ENCODE measurements around the gene KCNQ1. TPM values are rescaled to one million over a fixed set of nuclear protein-coding genes. Genes with fewer than 3 reads are reported as not detected.

Gene KCNQ1
- polyA plus RNA-seq, 1 donor from 2014 or later = not detected

DNA sequence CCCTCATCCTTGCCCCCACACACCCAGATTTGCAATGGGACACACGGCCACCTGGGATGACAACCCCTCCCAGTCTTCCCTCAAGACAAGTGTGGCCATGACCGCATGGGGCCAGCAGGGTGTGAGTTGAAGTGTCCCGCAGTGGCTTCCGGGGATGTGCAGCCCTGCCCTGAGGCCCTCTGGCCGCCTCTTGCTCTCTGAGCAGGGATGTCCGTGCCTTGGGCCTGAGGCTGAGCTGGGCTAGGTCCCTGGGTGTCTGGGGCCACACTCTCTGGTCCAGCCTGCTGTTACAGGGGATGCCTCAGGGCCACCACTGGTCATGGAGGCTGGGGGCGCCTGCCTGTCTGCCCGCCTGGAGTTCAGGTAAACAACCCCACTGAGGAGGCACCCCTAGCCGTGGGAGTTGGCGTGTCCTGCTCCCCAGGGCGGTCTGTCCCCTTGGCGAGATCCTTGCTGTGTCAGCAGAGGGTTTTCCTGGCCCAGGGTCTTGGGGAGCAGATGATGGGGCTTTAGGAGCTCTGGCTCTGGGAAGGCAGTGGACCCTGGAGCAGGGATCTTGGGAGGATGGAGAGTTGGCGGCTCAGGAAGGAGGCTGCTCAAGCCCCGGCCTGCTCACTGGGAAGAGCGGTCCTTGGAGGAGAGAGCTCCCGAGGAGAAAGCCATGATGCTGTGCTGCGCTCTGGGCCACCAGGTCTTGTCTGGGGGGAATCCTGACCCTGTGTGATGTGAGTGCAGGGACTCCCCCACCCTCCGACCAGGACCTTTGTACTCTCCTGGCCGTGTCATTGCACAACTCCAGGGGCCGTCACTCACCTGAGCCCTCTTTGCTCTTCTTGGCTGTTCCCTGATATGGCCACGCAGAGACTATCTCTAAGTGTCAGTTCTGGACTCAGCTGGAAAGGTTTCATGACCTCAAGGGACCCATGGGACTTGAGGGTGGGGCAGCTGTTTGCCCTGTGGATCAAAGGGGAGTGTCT lies 67.9 kb downstream of the KCNQ1 start:
- H3K27ac ChIP-seq (ENCODE audit: low read length) = no peak overlapping the region
- no peaks in the 10 kb centered on the region for H3K9me3 ChIP-seq (ENCODE audit: low read length)
- no peak overlapping the region for H3K4me3 ChIP-seq (ENCODE audit: low read length)
- no peaks in the 10 kb centered on the region for H3K36me3 ChIP-seq (ENCODE audit: insufficient read depth, low read length)
- no peak overlapping the region for H2AFZ ChIP-seq (ENCODE audit: low read depth, low read length)
- no peak overlapping the region for H3K4me2 ChIP-seq (ENCODE audit: low read length)
- no peaks in the 10 kb centered on the region for H3K27me3 ChIP-seq (ENCODE audit: insufficient read depth, low read depth, low read length)
- no peaks in the 10 kb centered on the region for H3K9me2 ChIP-seq (ENCODE audit: insufficient read depth, low read length)
- no peaks in the 10 kb centered on the region for H4K20me1 ChIP-seq (ENCODE audit: insufficient read depth)
- TF ChIP-seq SMC3 (conservative IDR thresholded peaks at IDR 0.05; ENCODE audit: poor library complexity) = no peak
- no peak for TF ChIP-seq POLR2AphosphoS5 (IDR thresholded peaks at IDR 0.05)
- TF ChIP-seq, protein P1, sequence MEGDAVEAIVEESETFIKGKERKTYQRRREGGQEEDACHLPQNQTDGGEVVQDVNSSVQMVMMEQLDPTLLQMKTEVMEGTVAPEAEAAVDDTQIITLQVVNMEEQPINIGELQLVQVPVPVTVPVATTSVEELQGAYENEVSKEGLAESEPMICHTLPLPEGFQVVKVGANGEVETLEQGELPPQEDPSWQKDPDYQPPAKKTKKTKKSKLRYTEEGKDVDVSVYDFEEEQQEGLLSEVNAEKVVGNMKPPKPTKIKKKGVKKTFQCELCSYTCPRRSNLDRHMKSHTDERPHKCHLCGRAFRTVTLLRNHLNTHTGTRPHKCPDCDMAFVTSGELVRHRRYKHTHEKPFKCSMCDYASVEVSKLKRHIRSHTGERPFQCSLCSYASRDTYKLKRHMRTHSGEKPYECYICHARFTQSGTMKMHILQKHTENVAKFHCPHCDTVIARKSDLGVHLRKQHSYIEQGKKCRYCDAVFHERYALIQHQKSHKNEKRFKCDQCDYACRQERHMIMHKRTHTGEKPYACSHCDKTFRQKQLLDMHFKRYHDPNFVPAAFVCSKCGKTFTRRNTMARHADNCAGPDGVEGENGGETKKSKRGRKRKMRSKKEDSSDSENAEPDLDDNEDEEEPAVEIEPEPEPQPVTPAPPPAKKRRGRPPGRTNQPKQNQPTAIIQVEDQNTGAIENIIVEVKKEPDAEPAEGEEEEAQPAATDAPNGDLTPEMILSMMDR (IDR thresholded peaks at IDR 0.05; ENCODE audit: poor library complexity, severe bottlenecking) = no peak
- no peak for TF ChIP-seq EZH2 (IDR thresholded peaks at IDR 0.05; ENCODE audit: borderline replicate concordance, insufficient read depth, low read length, poor library complexity, severe bottlenecking)
- TF ChIP-seq, protein P2, sequence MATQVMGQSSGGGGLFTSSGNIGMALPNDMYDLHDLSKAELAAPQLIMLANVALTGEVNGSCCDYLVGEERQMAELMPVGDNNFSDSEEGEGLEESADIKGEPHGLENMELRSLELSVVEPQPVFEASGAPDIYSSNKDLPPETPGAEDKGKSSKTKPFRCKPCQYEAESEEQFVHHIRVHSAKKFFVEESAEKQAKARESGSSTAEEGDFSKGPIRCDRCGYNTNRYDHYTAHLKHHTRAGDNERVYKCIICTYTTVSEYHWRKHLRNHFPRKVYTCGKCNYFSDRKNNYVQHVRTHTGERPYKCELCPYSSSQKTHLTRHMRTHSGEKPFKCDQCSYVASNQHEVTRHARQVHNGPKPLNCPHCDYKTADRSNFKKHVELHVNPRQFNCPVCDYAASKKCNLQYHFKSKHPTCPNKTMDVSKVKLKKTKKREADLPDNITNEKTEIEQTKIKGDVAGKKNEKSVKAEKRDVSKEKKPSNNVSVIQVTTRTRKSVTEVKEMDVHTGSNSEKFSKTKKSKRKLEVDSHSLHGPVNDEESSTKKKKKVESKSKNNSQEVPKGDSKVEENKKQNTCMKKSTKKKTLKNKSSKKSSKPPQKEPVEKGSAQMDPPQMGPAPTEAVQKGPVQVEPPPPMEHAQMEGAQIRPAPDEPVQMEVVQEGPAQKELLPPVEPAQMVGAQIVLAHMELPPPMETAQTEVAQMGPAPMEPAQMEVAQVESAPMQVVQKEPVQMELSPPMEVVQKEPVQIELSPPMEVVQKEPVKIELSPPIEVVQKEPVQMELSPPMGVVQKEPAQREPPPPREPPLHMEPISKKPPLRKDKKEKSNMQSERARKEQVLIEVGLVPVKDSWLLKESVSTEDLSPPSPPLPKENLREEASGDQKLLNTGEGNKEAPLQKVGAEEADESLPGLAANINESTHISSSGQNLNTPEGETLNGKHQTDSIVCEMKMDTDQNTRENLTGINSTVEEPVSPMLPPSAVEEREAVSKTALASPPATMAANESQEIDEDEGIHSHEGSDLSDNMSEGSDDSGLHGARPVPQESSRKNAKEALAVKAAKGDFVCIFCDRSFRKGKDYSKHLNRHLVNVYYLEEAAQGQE (IDR thresholded peaks at IDR 0.05; ENCODE audit: borderline replicate concordance) = no peak
- TF ChIP-seq RAD21 (conservative IDR thresholded peaks at IDR 0.05) = no peak
- TF ChIP-seq EP300 (conservative IDR thresholded peaks at IDR 0.05; ENCODE audit: poor library complexity, severe bottlenecking) = no peak
- no peak for TF ChIP-seq MXI1 (conservative IDR thresholded peaks at IDR 0.05; ENCODE audit: poor library complexity, severe bottlenecking)
- TF ChIP-seq TAF1 (IDR thresholded peaks at IDR 0.05; ENCODE audit: low read depth) = no peak
- H3K79me2 ChIP-seq (replicated peaks; ENCODE audit: insufficient read depth, low read length) = no peaks in the 10 kb centered on the region
- H3F3A ChIP-seq (ENCODE audit: insufficient read depth, low read length, poor library complexity, severe bottlenecking) = no peaks in the 10 kb centered on the region
- H3K9ac ChIP-seq (ENCODE audit: low read length) = no peak overlapping the region

DNA sequence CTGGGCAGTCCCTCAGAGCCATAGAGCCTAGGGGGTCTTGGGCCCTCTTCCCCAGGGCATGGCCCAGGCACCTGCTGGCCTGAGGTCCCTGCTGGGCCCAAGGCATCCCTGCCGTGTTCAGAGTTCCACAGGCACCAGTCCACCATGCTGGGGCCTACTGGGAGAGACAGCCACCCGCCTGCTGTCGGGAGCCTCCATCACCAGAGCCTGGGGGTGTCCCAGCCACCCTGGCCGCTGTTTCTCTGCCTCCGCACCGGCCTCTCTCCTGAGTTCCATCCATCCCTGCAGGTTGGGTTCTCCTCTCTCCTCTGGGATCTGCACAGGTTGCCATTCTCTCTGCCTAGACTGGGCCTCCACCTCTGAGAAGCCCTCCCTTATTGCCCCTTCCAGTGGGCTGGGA lies 68.6 kb downstream of the KCNQ1 start:
- no peaks in the 10 kb centered on the region for H3K27me3 ChIP-seq (ENCODE audit: insufficient read depth, low read depth, low read length)
- no peaks in the 10 kb centered on the region for H3K79me2 ChIP-seq (replicated peaks; ENCODE audit: insufficient read depth, low read length)
- H3K4me2 ChIP-seq (ENCODE audit: low read length) = no peak overlapping the region
- no peaks in the 10 kb centered on the region for H3K9me3 ChIP-seq (ENCODE audit: low read length)
- no peaks in the 10 kb centered on the region for H3K36me3 ChIP-seq (ENCODE audit: insufficient read depth, low read length)
- no peak overlapping the region for H2AFZ ChIP-seq (ENCODE audit: low read depth, low read length)
- H3K4me3 ChIP-seq (ENCODE audit: low read length) = no peak overlapping the region
- no peak overlapping the region for H3K27ac ChIP-seq (ENCODE audit: low read length)
- TF ChIP-seq, protein P1 (IDR thresholded peaks at IDR 0.05; ENCODE audit: poor library complexity, severe bottlenecking) = no peak
- TF ChIP-seq POLR2AphosphoS5 (IDR thresholded peaks at IDR 0.05) = no peak
- TF ChIP-seq, protein P2 (IDR thresholded peaks at IDR 0.05; ENCODE audit: borderline replicate concordance) = no peak
- TF ChIP-seq SMC3 (conservative IDR thresholded peaks at IDR 0.05; ENCODE audit: poor library complexity) = no peak
- TF ChIP-seq RAD21 (conservative IDR thresholded peaks at IDR 0.05) = no peak
- no peak for TF ChIP-seq EZH2 (IDR thresholded peaks at IDR 0.05; ENCODE audit: borderline replicate concordance, insufficient read depth, low read length, poor library complexity, severe bottlenecking)
- TF ChIP-seq TAF1 (IDR thresholded peaks at IDR 0.05; ENCODE audit: low read depth) = no peak
- no peak for TF ChIP-seq EP300 (conservative IDR thresholded peaks at IDR 0.05; ENCODE audit: poor library complexity, severe bottlenecking)
- no peak for TF ChIP-seq MXI1 (conservative IDR thresholded peaks at IDR 0.05; ENCODE audit: poor library complexity, severe bottlenecking)
- no peaks in the 10 kb centered on the region for H3F3A ChIP-seq (ENCODE audit: insufficient read depth, low read length, poor library complexity, severe bottlenecking)
- H3K9me2 ChIP-seq (ENCODE audit: insufficient read depth, low read length) = no peaks in the 10 kb centered on the region
- H3K9ac ChIP-seq (ENCODE audit: low read length) = no peak overlapping the region
- H4K20me1 ChIP-seq (ENCODE audit: insufficient read depth) = no peaks in the 10 kb centered on the region

All from neural cell (in vitro differentiated cells).